ENCODE results near the gene SDHD.

DNA sequence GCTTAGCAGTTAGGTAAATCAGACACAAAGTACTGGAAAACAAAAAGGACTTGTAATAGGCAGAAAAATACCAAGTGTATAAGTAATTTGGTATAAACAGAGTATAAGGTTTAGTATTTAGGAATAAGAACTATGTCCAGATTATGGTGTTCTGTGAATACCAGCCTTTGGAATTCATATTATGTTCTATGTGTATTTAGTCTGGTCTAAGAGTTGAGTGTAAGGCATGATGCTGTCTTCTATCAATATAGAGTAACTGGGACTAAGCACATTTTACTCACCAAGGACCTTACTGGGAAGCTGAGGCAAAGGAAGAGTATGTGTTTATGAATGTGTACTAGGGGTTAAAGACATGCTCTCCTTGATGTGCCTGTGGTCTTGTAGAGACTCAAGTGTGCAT is 9.5 kb downstream of the SDHD start:
- no peak for TF ChIP-seq POLR2A (IDR thresholded peaks at IDR 0.05; ENCODE audit: low read length)
- no peak for TF ChIP-seq GATA1 (IDR thresholded peaks at IDR 0.05; ENCODE audit: low read depth, low read length)

All from erythroblast (primary cell).